ENCODE results near the gene WNK1. TPM values are rescaled to one million over a fixed set of nuclear protein-coding genes. Genes with fewer than 3 reads are reported as not detected.
"Not testable (repeated sequence)": the region's sequence is repeated elsewhere in the genome, so short reads cannot be mapped to it uniquely, and the experiment has no call there.

Gene WNK1
- polyA plus RNA-seq, 1 donor from 2014 or later, result 25.9 TPM

DNA sequence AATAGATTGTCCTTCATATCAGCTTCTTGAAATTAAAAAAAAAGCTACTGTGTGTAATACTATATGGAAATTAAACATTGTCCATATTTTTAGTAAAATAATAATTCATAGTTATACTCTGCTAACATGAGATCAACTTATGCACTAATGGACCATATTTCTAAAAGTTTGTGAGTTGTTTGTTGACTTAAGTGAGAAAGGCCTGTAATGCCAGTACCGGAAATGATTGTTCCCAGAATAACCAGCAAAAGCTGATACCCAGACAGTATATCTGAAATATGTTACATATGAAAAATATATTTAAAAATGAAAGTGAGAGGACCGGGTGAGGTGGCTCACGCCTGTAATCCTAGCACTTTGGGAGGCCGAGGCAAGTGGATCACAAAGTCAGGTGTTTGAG, 35.9 kb downstream of the WNK1 start:
- Histone ChIP-seq H3K9ac (ENCODE audit: low read length) (no peak overlapping the region), H3K36me3 (ENCODE audit: insufficient read depth, low read length) (no peaks in the 10 kb centered on the region), H3K9me3 (ENCODE audit: low read length) (no peaks in the 10 kb centered on the region), H3K79me2 (replicated peaks; ENCODE audit: insufficient read depth, low read length) (peaks cover 69% of the 10 kb centered on the region), H3K27me3 (ENCODE audit: insufficient read depth, low read depth, low read length) (no peaks in the 10 kb centered on the region), H3K4me3 (ENCODE audit: low read length) (no peak overlapping the region), H3F3A (ENCODE audit: insufficient read depth, low read length, poor library complexity, severe bottlenecking) (no peaks in the 10 kb centered on the region), H4K20me1 (ENCODE audit: insufficient read depth) (no peaks in the 10 kb centered on the region), H2AFZ (ENCODE audit: low read depth, low read length) (no peak overlapping the region), H3K9me2 (ENCODE audit: insufficient read depth, low read length) (no peaks in the 10 kb centered on the region), H3K4me2 (ENCODE audit: low read length) (no peak overlapping the region), H3K27ac (ENCODE audit: low read length) (no peak overlapping the region)
- TF ChIP-seq MXI1 (conservative IDR thresholded peaks at IDR 0.05; ENCODE audit: poor library complexity, severe bottlenecking) (no peak), SMC3 (conservative IDR thresholded peaks at IDR 0.05; ENCODE audit: poor library complexity) (no peak), EZH2 (IDR thresholded peaks at IDR 0.05; ENCODE audit: borderline replicate concordance, insufficient read depth, low read length, poor library complexity, severe bottlenecking) (no peak), POLR2AphosphoS5 (IDR thresholded peaks at IDR 0.05) (no peak), RAD21 (conservative IDR thresholded peaks at IDR 0.05) (no peak), EP300 (conservative IDR thresholded peaks at IDR 0.05; ENCODE audit: poor library complexity, severe bottlenecking) (no peak), TAF1 (IDR thresholded peaks at IDR 0.05; ENCODE audit: low read depth) (no peak)
- TF ChIP-seq, protein P1, sequence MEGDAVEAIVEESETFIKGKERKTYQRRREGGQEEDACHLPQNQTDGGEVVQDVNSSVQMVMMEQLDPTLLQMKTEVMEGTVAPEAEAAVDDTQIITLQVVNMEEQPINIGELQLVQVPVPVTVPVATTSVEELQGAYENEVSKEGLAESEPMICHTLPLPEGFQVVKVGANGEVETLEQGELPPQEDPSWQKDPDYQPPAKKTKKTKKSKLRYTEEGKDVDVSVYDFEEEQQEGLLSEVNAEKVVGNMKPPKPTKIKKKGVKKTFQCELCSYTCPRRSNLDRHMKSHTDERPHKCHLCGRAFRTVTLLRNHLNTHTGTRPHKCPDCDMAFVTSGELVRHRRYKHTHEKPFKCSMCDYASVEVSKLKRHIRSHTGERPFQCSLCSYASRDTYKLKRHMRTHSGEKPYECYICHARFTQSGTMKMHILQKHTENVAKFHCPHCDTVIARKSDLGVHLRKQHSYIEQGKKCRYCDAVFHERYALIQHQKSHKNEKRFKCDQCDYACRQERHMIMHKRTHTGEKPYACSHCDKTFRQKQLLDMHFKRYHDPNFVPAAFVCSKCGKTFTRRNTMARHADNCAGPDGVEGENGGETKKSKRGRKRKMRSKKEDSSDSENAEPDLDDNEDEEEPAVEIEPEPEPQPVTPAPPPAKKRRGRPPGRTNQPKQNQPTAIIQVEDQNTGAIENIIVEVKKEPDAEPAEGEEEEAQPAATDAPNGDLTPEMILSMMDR (IDR thresholded peaks at IDR 0.05; ENCODE audit: poor library complexity, severe bottlenecking), result no peak
- TF ChIP-seq, protein P2, sequence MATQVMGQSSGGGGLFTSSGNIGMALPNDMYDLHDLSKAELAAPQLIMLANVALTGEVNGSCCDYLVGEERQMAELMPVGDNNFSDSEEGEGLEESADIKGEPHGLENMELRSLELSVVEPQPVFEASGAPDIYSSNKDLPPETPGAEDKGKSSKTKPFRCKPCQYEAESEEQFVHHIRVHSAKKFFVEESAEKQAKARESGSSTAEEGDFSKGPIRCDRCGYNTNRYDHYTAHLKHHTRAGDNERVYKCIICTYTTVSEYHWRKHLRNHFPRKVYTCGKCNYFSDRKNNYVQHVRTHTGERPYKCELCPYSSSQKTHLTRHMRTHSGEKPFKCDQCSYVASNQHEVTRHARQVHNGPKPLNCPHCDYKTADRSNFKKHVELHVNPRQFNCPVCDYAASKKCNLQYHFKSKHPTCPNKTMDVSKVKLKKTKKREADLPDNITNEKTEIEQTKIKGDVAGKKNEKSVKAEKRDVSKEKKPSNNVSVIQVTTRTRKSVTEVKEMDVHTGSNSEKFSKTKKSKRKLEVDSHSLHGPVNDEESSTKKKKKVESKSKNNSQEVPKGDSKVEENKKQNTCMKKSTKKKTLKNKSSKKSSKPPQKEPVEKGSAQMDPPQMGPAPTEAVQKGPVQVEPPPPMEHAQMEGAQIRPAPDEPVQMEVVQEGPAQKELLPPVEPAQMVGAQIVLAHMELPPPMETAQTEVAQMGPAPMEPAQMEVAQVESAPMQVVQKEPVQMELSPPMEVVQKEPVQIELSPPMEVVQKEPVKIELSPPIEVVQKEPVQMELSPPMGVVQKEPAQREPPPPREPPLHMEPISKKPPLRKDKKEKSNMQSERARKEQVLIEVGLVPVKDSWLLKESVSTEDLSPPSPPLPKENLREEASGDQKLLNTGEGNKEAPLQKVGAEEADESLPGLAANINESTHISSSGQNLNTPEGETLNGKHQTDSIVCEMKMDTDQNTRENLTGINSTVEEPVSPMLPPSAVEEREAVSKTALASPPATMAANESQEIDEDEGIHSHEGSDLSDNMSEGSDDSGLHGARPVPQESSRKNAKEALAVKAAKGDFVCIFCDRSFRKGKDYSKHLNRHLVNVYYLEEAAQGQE (IDR thresholded peaks at IDR 0.05; ENCODE audit: borderline replicate concordance), result no peak

DNA sequence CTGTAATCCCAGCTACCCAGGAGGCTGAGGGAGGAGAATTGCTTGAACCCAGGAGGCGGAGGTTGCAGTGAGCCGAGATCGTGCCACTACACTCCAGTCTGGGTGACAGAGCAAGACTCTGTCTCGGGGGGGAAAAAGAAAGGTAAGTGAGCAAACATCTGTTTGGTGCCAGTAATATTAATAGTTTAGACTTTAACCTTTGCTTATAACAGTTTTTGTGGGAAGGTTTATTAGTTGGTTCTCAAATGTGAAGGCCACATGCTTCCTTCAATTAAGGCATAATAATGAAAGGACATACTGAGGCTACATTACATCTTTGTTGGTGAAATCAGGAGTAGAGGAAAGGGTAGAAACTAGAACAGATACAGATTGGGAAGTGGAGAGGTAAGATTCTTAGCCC, 36.4 kb downstream of the WNK1 start:
- not testable (repeated sequence) for H4K20me1 ChIP-seq (ENCODE audit: insufficient read depth); H2AFZ ChIP-seq (ENCODE audit: low read depth, low read length); H3K27ac ChIP-seq (ENCODE audit: low read length); H3K27me3 ChIP-seq (ENCODE audit: insufficient read depth, low read depth, low read length); H3F3A ChIP-seq (ENCODE audit: insufficient read depth, low read length, poor library complexity, severe bottlenecking); H3K4me3 ChIP-seq (ENCODE audit: low read length); H3K4me2 ChIP-seq (ENCODE audit: low read length); H3K9ac ChIP-seq (ENCODE audit: low read length); H3K36me3 ChIP-seq (ENCODE audit: insufficient read depth, low read length); H3K9me3 ChIP-seq (ENCODE audit: low read length); H3K9me2 ChIP-seq (ENCODE audit: insufficient read depth, low read length)
- H3K79me2 ChIP-seq (replicated peaks; ENCODE audit: insufficient read depth, low read length), result peaks cover 74% of the 10 kb centered on the region
